ENCODE results near the gene PLAC8L1.

DNA sequence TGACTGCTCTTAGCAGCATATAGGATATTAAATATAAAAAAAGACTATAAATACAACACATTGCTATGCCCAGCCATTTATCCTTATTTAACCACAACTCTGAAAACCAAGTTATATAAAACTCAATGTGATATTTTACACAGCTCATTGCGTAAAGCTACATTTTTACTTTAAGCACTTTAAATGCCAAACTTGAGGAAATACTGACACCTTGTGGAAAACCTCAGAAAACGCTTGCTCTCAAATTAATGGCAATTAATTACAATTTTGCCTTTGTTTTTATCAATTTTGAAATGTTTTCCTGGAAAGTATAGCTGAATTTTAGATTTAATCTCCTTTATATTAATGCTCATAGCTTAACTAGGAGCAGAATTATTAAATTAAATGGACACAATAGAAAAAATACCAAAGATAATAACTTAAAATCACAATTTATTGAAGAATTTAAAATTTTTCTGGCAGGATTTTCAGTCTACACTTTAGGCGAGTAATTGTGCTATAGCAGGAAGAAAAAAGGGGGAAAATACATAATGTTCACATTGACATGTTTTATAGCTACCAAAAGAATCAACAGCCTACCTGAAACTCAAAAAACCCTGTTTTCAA lies 25.2 kb upstream of the PLAC8L1 start:
- TF ChIP-seq, protein P1, sequence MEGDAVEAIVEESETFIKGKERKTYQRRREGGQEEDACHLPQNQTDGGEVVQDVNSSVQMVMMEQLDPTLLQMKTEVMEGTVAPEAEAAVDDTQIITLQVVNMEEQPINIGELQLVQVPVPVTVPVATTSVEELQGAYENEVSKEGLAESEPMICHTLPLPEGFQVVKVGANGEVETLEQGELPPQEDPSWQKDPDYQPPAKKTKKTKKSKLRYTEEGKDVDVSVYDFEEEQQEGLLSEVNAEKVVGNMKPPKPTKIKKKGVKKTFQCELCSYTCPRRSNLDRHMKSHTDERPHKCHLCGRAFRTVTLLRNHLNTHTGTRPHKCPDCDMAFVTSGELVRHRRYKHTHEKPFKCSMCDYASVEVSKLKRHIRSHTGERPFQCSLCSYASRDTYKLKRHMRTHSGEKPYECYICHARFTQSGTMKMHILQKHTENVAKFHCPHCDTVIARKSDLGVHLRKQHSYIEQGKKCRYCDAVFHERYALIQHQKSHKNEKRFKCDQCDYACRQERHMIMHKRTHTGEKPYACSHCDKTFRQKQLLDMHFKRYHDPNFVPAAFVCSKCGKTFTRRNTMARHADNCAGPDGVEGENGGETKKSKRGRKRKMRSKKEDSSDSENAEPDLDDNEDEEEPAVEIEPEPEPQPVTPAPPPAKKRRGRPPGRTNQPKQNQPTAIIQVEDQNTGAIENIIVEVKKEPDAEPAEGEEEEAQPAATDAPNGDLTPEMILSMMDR (IDR thresholded peaks at IDR 0.05) = peak; percentile 15 to 58 (median 50)
- TF ChIP-seq POLR2A (IDR thresholded peaks at IDR 0.05) = no peak
